BJ (cell line): Measurements from ENCODE around the gene MCRIP2. TPM values are rescaled to one million over a fixed set of nuclear protein-coding genes. Genes with fewer than 3 reads are reported as not detected.

Source experiments
- CTCF ChIA-PET: fragments of 350-600 bp; formaldehyde crosslinking; extraction: SDS; loops from one replicate; lab custom pipeline; 2021; ENCODE audit warnings: antibody characterized with exemption, inconsistent platforms; lab: Yijun Ruan, JAX
- POLR2A ChIA-PET: fragments of 300-600 bp; sonication (Branson Sonifier 250); formaldehyde crosslinking; extraction: SDS; loops from one replicate; lab custom pipeline; 2021; ENCODE audit warnings: antibody characterized with exemption; lab: Charles Lee
- DNase-seq: peaks from one replicate; pipeline ENCODE4 v3.0.0-alpha.2; 2011; ENCODE audit warnings: low read depth
- H3K27me3 ChIP-seq: 2 replicates; pipeline ENCODE4 v1.6.0; 2011; ENCODE audit warnings: low read length; ENCODE audit not compliant: control insufficient read depth, insufficient read depth
- H3K36me3 ChIP-seq: 2 replicates; pipeline ENCODE4 v1.5.1; 2011; ENCODE audit warnings: low read length; ENCODE audit not compliant: control insufficient read depth, insufficient read depth
- H3K4me3 ChIP-seq: 2 replicates; pipeline ENCODE4 v1.5.1; 2011; ENCODE audit warnings: low read depth, mild to moderate bottlenecking, control low read depth, low read length
- CTCF ChIP-seq: IDR thresholded peaks from 2 replicates; pipeline ENCODE4 v1.5.1; 2011; ENCODE audit warnings: low read depth, mild to moderate bottlenecking, control low read depth, inconsistent platforms, low read length, moderate library complexity; ENCODE audit not compliant: insufficient read depth
- polyA plus RNA-seq: library from polyadenylated mRNA; depleted of rRNA; stranded (reverse); fragments of >200 nt; gene quantifications from 2 replicates; pipeline ENCODE4 v1.2.3, GENCODE V29; 2011

MCRIP2 gene
- polyA plus RNA-seq, 1 experiment: 16.5 TPM

DNA sequence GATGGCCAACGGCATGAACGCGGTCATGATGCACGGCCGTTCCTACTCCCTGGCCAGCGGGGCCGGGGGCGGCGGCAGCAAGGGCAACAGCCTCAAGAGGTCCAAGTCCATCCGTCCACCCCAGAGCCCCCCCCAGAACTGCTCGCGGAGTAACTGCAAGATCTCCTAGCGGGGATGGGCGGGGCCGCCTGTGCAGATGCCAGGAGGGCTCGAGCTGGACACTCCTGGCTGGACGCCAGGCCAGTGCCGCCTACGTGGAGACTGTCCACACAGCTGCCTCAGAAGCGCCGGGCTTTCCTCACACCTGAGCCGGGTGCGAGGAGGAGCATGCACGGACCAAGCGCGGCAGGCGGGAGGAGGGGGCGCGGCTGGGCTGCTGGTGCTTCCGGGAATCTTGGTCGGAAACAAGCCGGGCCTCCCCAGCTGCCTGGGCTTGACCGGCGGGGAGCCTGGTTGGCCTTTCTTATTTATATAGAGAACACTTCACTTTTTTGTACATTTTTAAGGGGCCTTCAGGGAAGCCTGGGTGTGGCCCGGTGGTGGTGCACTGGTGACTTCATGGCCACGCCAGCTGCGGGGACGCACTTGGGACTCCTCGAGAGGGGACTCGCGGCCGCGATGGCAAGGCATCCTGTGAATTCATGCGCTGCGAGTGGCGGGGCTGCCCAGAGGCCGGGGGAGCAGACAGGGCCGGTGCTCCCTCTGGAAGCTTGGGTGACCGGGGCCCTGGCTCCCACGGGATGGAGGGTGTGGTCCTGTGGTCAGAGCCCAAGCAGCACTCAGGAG, 14.0 kb upstream of the MCRIP2 start:
- no peak for DNase-seq
- peaks cover 6% of the 10 kb centered on the region for H3K36me3 ChIP-seq
- no peak overlapping the region for H3K4me3 ChIP-seq
- TF ChIP-seq CTCF: no peak
- H3K27me3 ChIP-seq: no peaks in the 10 kb centered on the region
- ChIA-PET CTCF (no interaction called here), POLR2A (no interaction called here)

DNA sequence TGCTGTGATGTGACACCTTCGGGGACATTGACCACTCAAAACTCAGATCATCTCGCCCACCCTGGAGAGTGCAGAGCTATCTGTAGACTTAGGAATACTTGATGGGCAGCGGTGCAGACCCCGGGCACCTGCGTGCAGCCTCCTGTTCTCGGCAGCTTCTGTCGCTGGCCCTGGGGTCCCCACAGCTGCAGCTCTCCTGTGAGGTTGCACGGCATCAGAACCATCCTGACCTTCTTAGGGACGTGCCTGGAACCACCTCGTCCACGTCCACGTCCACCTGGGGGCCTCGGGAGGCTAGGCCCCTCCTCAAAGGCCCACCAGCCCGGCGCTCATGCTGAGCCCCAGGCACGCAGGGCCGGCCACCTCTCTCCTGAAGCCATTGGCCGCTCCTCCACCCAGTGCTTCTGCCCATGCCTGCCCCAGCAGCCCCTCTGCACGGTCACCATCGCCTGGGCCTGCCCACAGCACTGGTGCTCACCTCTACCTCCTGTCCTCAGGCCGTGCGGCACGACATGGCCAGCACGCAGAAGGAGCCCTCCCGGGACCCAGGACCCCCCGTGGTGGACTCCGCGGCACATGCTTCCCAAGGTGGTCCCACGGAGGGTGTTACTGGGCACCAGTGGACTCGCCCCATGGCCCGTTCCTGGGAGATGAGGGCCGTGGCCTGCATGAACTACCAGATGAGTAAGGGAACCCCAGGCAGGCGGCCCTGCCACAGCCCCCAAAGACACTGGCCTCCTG, 13.1 kb upstream of the MCRIP2 start:
- TF ChIP-seq CTCF: no peak
- ChIA-PET POLR2A (no interaction called here), CTCF (no interaction called here)
- peaks cover 12% of the 10 kb centered on the region for H3K36me3 ChIP-seq
- DNase-seq: no peak
- no peak overlapping the region for H3K4me3 ChIP-seq
- no peaks in the 10 kb centered on the region for H3K27me3 ChIP-seq

DNA sequence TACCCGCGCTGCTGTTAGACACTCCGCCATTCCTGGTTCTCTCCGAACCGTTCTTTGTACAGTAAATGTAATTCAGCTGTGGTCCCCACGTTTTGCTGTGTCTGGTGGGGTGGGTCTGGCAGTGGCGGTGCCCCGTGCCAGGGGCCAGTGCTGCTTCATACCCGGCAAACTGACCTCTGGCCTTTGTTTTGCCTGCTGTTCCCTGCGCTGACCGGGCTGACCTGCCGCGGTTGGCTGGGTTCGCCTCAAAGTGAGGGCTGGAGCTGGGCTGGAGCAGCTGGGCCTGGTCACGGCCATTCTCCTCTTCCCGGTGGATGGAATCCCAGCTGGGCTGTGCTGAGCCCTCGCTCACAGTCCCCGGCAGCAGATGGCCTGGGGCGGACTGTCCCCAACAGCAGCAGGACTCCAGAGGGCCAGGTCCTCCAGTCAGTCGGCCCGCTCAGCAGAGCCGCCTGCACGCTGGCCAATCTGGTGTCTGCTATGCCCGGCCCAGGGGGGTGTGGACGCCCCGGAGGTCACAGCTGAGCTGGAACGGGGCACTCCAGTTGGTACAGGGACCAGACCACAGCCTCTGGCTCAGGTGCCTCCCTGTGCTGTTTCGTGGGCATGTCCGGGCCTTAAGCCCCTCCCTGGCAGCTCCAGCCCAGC, 12.3 kb upstream of the MCRIP2 start:
- ChIA-PET POLR2A (no interaction called here), CTCF (no interaction called here)
- H3K4me3 ChIP-seq: no peak overlapping the region
- TF ChIP-seq CTCF: no peak
- H3K36me3 ChIP-seq: peaks cover 17% of the 10 kb centered on the region
- DNase-seq: no peak
- H3K27me3 ChIP-seq: no peaks in the 10 kb centered on the region

GRCh38 chr16:629833-630248, 11.8 kb upstream of the MCRIP2 start:
- no peak for TF ChIP-seq CTCF
- ChIA-PET POLR2A (no interaction called here), CTCF (no interaction called here)
- no peak for DNase-seq
- Histone ChIP-seq H3K4me3 (no peak overlapping the region), H3K27me3 (no peaks in the 10 kb centered on the region), H3K36me3 (peaks cover 17% of the 10 kb centered on the region)

GRCh38 chr16:630249-630814, 11.3 kb upstream of the MCRIP2 start:
- no peak for TF ChIP-seq CTCF
- H3K27me3 ChIP-seq: no peaks in the 10 kb centered on the region
- POLR2A ChIA-PET: no interaction called here
- no peak overlapping the region for H3K4me3 ChIP-seq
- H3K36me3 ChIP-seq: peaks cover 17% of the 10 kb centered on the region
- CTCF ChIA-PET: no interaction called here
- no peak for DNase-seq
